ENCODE data around the gene PCMTD2. TPM values are rescaled to one million over a fixed set of nuclear protein-coding genes. Genes with fewer than 3 reads are reported as not detected.

PCMTD2 gene
- total and polyA plus RNA-seq, 2 of the 8 experiments (the other 6 are each of a cell fraction or from before 2014, with no cell fraction given): 21.4 to 55.1 TPM

GRCh38 chr20:64238851-64239387 is 16.6 kb upstream of the PCMTD2 start:
- POLR2A ChIA-PET (ENCODE audit: partially characterized antibody): no interaction called here
- Histone ChIP-seq H3K56ac (replicated peaks; ENCODE audit: insufficient read length, low read depth, low read length) (no peak overlapping the region), H3K14ac (ENCODE audit: insufficient read length) (no peak overlapping the region), H4K20me1 (replicated peaks in 1 of 2; ENCODE audit: control insufficient read depth in 1 of 2, insufficient read depth in 2 of 2, low read length in 2 of 2) (no peaks in the 10 kb centered on the region), H3K4me1 (replicated peaks in 1 of 4; ENCODE audit: control insufficient read depth in 3 of 4, insufficient read depth in 4 of 4, low read length in 3 of 4) (no peaks in the 10 kb centered on the region), H2BK5ac (ENCODE audit: low read depth, low read length) (no peak overlapping the region), H3K18ac (ENCODE audit: extremely low read depth, low read length) (no peak overlapping the region), H3K4ac (replicated peaks; ENCODE audit: insufficient read length, low read depth, low read length) (no peak overlapping the region), H3K79me1 (ENCODE audit: low read depth, low read length) (no peaks in the 10 kb centered on the region), H3K27me3 (replicated peaks in 1 of 4; ENCODE audit: control insufficient read depth in 3 of 4, extremely low read depth in 1 of 4, insufficient read depth in 3 of 4, low read length in 3 of 4) (no peaks in the 10 kb centered on the region; a peak in 2 of 7 replicates), H2BK12ac (ENCODE audit: low read depth, low read length) (no peak overlapping the region), H4K5ac (ENCODE audit: insufficient read length, low read depth, low read length) (no peak overlapping the region), H2BK20ac (ENCODE audit: low read length) (no peak overlapping the region), H4K8ac (ENCODE audit: extremely low read depth, insufficient read depth, low read length) (no peak overlapping the region), H3K9ac (replicated peaks in 1 of 4; ENCODE audit: extremely low read depth in 1 of 4, low read depth in 3 of 4, low read length in 3 of 4) (no peak overlapping the region), H2AK5ac (ENCODE audit: low read depth, low read length) (no peak overlapping the region), H2AFZ (ENCODE audit: low read length) (no peak overlapping the region), H2BK15ac (ENCODE audit: low read length) (no peak overlapping the region), H3K23ac (ENCODE audit: insufficient read length) (no peak overlapping the region), H3K27ac (ENCODE audit: low read depth, low read length) (no peak overlapping the region), H3K36me3 (ENCODE audit: control insufficient read depth in 2 of 4, insufficient read depth in 4 of 4, low read length in 3 of 4) (no peaks in the 10 kb centered on the region), H3K79me2 (ENCODE audit: control insufficient read depth in 1 of 2, insufficient read depth in 2 of 2, low read length in 2 of 2) (no peaks in the 10 kb centered on the region), H3K23me2 (ENCODE audit: low read depth, low read length) (no peaks in the 10 kb centered on the region), H3K4me3 (ENCODE audit: extremely low read depth in 1 of 4, insufficient read depth in 2 of 4, low read depth in 3 of 4, low read length in 4 of 4) (no peak overlapping the region), H3K4me2 (ENCODE audit: insufficient read depth in 1 of 2, low read depth in 2 of 2, low read length in 2 of 2) (no peak overlapping the region), H2BK120ac (replicated peaks; ENCODE audit: low read depth, low read length) (no peak overlapping the region), H3K9me3 (ENCODE audit: insufficient read depth in 2 of 2, low read depth in 1 of 2, low read length in 1 of 2) (peaks cover 3 to 30% of the 10 kb centered on the region in 2 experiments; a peak in 2 of 4 replicates), H4K91ac (replicated peaks; ENCODE audit: insufficient read length, low read length) (no peak overlapping the region)
- FAIRE-seq (no peak), DNase-seq (ENCODE audit: low read depth in 1 of 2, low spot score in 2 of 2) (no peak)
- CTCF ChIA-PET (ENCODE audit: partially characterized antibody): interaction anchor here (1.4 kb wide), 1 partner anchor 17 kb away, joined by 5 read pairs; the partner anchor contains the start of gene PCMTD2
- 81% methylated on average over 7 of the region's 7 CpGs; no CpG with 5 or more reads in 1 of the 2 experiments for WGBS, 2 experiments (ENCODE audit: extremely low coverage in 1 of 2, insufficient coverage in 1 of 2, insufficient read length in 1 of 2, insufficient replicate concordance in 2 of 2, low coverage in 1 of 2, low lambda C conversion rate in 2 of 2, missing lambda C conversion rate in 1 of 2)
- TF ChIP-seq RAD21 (IDR thresholded peaks at IDR 0.05 in 1 of 2, conservative IDR thresholded peaks at IDR 0.05 in 1 of 2; ENCODE audit: low read depth in 2 of 2, low read length in 2 of 2): peak in 1 of 2 experiments; percentile 2; a peak in 1 of 4 replicates
- TF ChIP-seq SAP30 (IDR thresholded peaks at IDR 0.05; ENCODE audit: insufficient read depth, insufficient replicate concordance, low read length): no peak
